Keratinocyte (primary cell): Measurements from ENCODE around the gene CALML6.

Experiments used
- CTCF ChIP-seq, 3 experiments: IDR thresholded peaks in 1 of 3; conservative IDR thresholded peaks in 1 of 3; optimal IDR thresholded peaks in 1 of 3; 2 replicates in 2 of 3; 3 replicates in 1 of 3; pipeline versions ENCODE3 to v1.5.1; 2011; ENCODE audit warnings: low read length in 3 of 3, mild to moderate bottlenecking in 3 of 3, moderate library complexity in 2 of 3, control low read depth in 1 of 3, inconsistent platforms in 1 of 3; ENCODE audit not compliant: insufficient read depth in 2 of 3; ENCODE audit errors: extremely low read depth in 1 of 3
- EZH2 ChIP-seq: IDR thresholded peaks from one replicate; pipeline ENCODE4 v1.6.1; 2012; ENCODE audit warnings: inconsistent platforms, mild to moderate bottlenecking, low read length, moderate library complexity

DNA sequence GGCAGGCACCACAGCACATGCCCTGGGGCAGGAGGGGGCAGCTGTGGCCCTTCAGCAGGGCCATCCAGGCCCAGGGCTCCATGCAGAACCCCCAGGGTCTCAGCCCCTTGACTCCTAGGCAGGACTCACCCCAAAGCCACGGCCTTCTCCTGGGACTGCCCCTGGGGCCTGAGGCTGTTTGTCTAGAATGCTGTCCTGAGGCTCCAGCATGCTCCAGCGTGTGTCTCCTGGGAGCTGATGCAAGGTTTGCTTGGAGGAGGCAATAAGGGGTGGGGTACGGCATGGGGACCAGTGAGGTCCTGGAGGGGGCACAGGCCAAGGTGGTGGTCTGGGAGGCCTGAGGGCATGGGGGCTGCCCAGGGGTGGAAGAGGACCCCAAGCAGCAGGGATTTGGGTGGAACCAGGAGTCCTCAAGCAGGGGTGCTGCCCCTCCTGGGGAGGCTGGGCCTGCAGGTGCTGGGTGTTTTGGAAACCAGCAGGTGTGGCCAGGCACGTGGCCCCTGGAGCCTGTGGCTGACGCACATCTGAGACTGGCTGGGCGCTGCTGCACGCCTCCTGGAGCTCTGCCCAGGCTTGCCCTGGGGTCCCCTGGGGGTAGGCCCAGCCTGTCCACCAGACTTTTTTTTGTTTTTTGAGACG lies 7.8 kb upstream of the CALML6 start:
- TF ChIP-seq CTCF (optimal IDR thresholded peaks at IDR 0.05 in 1 of 3, IDR thresholded peaks at IDR 0.05 in 1 of 3, conservative IDR thresholded peaks at IDR 0.05 in 1 of 3; ENCODE audit: extremely low read depth in 1 of 3, insufficient read depth in 2 of 3, low read length in 3 of 3) (peak in 1 of 3 experiments; percentile 8), EZH2 (no peak)
